SK-N-SH (cell line): ENCODE results near the gene MET.

Experiments
- CTCF ChIP-seq: fragments of 200-600 bp; sonication (generic); IDR thresholded peaks from 2 replicates; pipeline ENCODE4 v1.6.1; 2017; ENCODE audit warnings: antibody characterized with exemption, mild to moderate bottlenecking, moderate library complexity
- EZH2phosphoT487 ChIP-seq: fragments of 200-600 bp; sonication (generic); IDR thresholded peaks from 2 replicates; pipeline ENCODE4 v1.6.1; 2017; ENCODE audit warnings: low read depth, mixed run types, mild to moderate bottlenecking, antibody characterized with exemption, moderate library complexity, borderline replicate concordance
- MXI1 ChIP-seq: IDR thresholded peaks from 2 replicates; pipeline ENCODE4 v1.6.1; 2012; ENCODE audit warnings: mild to moderate bottlenecking, low read depth, low read length, improper control_type of control experiment
- POLR2AphosphoS5 ChIP-seq: IDR thresholded peaks from 2 replicates; pipeline ENCODE4 v1.6.1; 2012; ENCODE audit warnings: low read depth, low read length
- RAD21 ChIP-seq: IDR thresholded peaks from 2 replicates; pipeline ENCODE4 v1.6.1; 2012; ENCODE audit warnings: mild to moderate bottlenecking, low read length
- RXRA ChIP-seq: IDR thresholded peaks from 2 replicates; pipeline ENCODE4 v1.4.0; 2012; ENCODE audit warnings: low read depth, mild to moderate bottlenecking, borderline replicate concordance

GRCh38 chr7:116757283-116757682, 85.3 kb downstream of the MET start:
- no peak for TF ChIP-seq RXRA
- TF ChIP-seq CTCF: no peak
- TF ChIP-seq POLR2AphosphoS5: no peak
- TF ChIP-seq EZH2phosphoT487: no peak
- no peak for TF ChIP-seq MXI1
- TF ChIP-seq RAD21: no peak
